NCI-H82 treated with DMSO at 0.1 percent for 48 hours (cell line): Measurements from ENCODE around the gene SEMA3B.
A peak's percentile ranks its signal among the peaks of the same experiment; 100 is the strongest.
"Not testable (repeated sequence)": the region's sequence is repeated elsewhere in the genome, so short reads cannot be mapped to it uniquely, and the experiment has no call there.

Source experiments
- DNase-seq: peaks from one replicate; lab custom pipeline; 2025; ENCODE audit not compliant: unreplicated experiment; lab: John Stamatoyannopoulos, UW

Gene SEMA3B

DNA sequence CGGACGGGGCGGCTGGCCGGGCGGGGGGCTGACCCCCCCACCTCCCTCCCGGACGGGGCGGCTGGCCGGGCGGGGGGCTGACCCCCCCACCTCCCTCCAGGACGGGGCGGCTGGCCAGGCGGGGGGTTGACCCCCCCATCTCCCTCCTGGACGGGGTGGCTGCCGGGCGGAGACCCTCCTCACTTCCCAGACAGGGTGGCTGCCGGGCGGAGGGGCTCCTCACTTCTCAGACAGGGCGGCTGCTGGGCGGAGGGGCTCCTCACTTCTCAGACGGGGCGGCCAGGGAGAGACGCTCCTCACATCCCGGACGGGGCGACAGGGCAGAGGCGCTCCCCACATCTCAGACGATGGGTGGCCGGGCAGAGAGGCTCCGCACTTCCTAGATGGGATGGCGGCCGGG lies 43.1 kb downstream of the SEMA3B start:
- not testable (repeated sequence) for DNase-seq

GRCh38 chr3:50314342-50314741 lies 45.4 kb downstream of the SEMA3B start:
- no peak for DNase-seq

DNA sequence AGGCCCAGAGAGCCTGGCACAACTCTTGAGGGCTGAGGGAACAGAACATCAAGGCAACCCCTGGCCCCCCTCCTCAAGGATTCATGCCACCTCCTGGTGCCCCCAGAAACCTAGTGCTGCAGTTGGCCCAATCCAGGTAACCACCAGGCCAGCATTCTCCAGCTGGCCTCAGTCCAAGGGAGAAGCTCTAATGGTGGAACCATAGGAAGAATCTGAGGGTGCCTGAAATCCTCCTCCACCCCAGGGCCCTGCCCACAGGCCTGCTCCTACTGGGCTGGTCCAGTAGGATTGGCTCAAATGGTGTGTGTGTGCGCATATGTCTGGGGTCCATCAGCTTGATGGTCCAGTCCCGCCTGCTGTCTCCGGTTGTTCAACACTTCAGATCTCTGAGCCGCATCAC lies 45.9 kb downstream of the SEMA3B start:
- DNase-seq: no peak

DNA sequence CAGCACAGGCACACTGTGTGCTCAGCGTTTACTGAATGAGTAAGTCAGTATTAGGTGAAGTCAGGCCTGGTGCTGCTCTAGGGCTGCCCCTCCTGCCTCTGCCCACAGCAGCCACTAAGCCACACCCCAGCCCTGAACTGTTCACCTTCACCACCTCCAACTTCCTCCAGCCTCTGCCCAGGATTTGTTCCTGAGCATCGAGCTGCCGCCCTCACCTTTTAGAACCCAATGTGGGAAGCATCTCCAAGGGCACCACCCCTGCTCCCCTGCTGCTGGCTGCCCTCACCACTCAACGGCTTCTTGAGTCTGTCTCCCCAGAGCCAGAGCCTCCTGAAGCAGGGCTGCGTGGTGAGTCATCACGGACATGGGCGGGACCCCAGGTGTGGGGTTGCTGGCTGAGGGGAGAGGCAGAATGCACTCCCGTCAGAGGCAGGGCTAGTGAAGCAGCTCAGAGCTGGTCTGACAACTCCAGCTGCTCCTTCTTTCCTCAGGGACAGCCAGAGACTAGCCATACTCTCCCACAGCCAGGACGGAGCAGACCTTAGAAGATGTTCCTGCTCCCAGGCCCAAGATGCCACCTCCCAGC lies 47.8 kb downstream of the SEMA3B start:
- no peak for DNase-seq

GRCh38 chr3:50317300-50317699 lies 48.4 kb downstream of the SEMA3B start:
- DNase-seq: no peak

DNA sequence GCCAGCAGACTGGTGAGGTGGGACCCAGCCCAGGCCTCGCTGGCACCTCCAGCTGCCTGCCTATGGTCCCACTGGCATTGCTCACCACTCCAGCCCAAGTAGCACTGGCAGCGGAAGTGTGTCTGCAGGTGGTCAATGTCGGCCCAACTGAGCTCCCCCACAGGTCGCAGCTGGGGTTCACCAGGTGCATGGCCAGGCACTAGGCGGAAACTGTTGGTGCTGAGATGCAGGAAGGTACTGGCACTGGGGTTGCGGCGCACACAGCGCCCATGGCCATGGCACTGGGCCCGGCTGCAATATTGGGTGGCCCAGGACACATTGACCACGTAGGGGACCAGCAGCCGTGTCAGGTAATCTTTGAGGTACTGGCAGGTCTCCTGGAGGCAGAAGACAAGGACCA lies 49.2 kb downstream of the SEMA3B start:
- DNase-seq: no peak

DNA sequence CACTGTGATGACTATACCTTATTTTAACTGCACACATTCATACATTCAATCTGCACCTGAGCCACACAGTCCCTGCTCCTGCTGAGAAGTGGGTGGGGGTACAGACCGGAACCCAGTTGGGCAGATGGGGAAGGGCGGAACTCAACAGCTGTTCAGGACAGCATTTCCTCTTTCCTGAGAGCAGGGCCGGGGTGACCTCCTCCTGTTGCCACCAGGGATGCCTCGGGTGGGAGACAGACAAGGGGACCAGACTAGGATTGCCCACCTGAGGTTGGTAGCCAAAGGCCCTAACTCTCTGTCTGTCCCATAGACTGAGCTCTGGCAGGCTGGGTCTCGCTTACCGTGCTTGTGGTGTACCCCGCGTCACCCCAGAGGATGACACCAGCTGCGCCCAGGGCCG lies 49.7 kb downstream of the SEMA3B start:
- DNase-seq: no peak

DNA sequence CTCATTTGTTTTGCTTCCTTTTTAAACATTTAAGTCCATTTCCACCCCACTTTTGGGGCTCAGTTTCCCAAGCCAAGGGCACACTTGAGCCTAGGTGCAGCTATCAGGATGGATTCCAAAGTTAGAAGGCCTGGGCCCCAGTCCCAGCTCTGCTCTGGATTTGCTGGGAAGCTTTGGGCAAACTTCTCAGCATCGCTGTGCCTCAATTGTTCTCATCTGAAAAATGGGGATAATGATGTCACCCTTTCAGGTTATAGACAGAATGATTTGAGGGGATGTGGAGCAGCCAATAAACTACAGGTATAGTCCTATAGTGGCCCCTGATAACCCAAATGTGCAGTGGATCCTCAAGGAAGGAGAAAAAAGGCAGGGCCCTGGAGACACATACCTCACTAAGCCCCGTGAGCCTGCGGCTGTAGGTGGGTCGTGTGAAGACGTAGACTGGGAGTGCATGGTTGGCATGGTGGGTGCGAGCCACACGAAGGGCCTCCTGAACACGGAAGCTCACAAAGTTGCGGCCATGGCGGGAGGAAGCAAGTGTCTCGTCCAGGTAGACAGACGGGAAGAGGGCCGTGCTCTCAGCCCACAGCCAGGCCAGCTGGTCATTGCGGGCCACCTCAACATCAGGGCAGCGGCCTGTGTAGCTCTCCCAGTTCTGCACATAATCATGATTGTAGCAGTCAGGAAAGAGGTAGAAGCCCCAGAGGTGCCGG lies 50.4 kb downstream of the SEMA3B start:
- no peak for DNase-seq

DNA sequence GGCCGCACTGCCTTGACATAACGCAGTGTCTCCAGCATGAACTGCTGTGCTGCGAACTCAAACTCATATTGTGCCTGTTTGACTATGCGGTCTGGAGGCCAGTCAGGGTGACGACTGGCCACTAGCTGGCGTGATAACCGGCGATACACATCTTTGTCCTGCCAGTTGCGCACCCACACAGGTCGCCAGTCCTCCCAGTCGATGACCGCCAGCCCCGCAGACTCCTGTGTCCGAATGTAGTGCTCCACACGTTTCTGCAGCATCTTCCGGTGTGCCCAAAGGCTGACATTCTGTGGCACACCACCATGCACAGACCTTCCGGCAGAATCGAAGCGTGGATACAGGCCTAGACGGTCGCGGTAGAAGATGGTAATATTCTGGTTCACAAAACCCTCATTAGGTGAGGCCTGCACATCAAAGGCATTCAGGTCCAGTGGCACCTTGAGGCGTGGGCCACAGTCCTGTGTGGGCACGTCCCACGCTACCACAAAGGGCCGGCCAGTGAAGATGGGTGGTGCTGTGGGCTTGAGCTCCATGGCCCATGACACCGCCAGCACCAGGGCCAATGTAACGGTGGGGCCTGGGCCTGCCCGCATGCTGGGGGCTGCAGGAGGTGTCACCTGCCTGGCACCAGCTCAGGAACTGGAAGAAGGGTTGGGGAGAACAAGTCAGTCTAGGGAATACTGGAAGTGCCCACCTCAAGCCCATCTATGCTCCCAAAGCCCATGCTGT lies 51.1 kb downstream of the SEMA3B start:
- no peak for DNase-seq

GRCh38 chr3:50320853-50321335 lies 51.9 kb downstream of the SEMA3B start:
- DNase-seq: no peak

DNA sequence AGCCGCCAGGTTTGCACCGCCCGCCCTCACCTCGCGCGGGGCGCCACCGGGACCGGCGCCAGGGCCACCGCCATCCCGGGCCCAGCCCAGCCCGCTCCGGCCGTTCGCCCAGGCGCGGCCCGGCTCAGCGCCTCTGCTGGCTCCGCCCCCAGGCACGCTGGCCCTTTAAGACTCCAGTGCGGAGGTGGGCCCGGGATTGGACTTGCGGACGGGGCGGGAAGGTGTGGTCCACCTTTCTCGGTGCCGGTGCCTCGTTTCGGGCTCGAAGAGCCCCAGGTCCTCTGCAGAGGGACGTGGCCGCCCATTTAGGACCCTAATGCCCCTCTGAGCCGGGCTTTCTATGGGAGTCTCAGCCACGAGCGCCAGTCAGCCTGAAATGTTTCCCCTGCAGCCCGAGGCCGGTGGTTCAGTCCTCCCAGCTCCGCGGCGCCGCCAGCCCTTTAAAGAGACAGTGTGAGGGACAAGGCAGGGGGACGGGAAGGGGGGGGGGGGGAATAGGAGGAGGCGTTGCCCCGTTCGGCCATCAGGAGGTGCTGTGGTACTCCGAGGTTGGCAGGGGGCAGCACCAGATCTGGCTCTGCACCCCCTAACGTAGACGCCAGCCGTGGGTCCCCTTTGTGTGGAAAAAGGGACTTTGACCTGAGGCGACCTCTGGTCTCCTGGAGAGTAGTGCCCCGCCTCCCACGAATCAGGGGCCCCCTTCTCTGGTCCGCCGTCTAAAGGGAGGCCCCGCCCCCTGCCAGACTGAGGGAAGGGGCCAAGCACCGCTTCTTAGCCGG lies 52.6 kb downstream of the SEMA3B start:
- DNase-seq: peak; percentile 67

DNA sequence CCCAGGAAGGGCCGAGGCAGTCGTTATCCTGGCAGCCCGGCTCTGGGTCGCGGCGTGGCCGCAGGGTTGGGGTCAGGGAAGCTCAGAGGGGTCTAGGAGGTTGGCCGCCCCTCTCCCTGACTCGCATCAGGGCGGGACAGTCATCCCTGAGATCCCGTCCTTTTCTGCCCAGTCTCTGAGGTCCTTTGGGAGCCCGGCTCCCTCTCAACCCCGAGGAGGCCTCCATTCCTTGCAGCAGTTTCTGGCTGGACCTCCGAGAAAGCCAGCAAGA lies 53.1 kb downstream of the SEMA3B start:
- no peak for DNase-seq

GRCh38 chr3:50322386-50323091 lies 53.6 kb downstream of the SEMA3B start, which contains the start of gene HYAL2:
Gene HYAL2, minus strand, starts transcription at chr3:50322745. Its CDS starts 2,256 bp downstream, at chr3:50320489.
- no peak for DNase-seq

DNA sequence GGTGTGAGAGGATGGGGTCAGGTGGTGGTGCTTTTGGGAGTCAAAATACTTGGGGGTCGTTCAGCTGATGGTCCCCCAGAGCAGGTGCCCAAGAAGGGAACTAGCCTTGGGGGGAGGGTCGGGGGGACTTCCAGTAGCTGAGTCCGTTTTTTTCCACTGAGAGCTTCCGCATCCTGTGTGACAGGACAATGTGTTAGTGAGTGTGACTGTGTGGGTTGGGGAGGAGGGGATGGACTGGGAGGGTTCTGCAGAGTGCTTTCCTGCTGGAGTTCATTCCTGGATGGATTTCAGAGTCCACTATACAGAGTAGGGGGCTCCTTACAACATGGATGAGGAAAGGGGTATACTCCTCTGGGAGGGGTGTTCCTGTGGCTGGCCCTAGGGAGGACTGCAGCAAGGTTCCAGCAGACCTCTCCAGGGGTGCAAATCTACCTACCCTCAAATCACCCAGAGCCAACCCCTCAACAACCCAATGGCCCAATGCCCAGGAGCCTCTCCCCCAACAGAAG lies 54.2 kb downstream of the SEMA3B start:
- DNase-seq: no peak

DNA sequence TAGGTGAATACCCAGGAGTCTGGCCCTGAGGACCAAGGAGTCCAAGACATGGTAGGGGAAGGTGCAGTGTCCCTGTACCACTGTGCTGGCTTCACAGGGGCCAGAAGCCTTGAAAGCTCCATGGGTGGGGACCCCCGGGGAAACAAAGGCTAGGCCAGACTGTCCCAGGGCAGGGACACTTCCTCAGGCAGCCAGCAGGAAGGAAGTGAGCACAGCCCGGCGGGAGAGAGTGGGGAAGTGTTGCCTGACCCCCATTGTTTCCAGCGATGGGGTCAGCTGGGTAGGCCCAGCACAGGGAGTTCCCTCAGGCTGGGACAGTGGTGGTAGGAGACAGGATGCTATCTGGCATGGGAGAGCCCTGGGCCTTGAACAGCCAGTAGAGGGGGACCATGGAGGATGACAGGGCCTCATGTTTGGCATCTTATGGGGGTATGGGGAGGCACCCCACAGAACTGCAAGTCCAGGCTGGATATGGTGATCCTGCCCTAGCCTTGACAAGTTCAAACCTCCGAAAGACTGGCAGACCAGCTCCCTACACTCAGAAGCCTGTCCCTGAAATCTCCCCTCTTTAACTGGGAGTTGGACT lies 54.8 kb downstream of the SEMA3B start:
- no peak for DNase-seq

DNA sequence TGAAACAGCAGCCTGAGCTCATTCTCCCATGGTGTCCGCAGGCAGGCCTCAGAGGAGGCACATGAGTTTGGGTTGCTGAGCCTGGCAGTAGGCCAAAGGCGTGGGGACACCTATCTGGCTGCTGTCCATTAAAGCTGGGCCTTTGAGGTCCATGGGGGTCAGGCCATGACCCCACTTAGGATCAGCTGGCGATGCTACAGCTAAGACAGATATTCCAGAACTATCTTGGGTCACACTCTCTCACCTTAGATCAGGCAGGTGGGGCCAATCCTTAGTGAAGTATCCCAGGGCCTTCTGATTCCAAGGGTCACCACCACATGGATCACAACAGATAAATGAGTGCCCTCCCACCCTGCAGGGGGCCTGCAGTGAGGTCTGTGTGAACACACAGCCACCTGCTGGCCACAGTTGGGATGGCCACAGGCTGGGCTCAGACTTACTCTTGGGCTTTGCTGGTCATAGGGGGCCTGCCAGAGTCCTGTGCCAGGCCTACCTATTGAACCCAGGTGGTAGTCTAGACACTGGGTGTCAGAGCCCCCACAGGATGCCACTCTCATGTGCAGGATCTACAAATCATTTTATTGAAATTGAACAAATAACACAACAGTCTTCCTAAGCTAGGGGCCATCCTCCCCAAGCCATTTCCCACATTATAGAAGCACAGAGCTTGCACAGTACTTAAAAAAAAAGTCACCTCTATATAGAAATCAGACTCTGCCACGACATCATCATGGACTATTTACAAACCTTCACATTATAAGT lies 55.6 kb downstream of the SEMA3B start:
- peak; percentile 13 for DNase-seq

- no peak for DNase-seq
Measured at GRCh38 chr3:50325113-50325480, 56.1 kb downstream of the SEMA3B start.

DNA sequence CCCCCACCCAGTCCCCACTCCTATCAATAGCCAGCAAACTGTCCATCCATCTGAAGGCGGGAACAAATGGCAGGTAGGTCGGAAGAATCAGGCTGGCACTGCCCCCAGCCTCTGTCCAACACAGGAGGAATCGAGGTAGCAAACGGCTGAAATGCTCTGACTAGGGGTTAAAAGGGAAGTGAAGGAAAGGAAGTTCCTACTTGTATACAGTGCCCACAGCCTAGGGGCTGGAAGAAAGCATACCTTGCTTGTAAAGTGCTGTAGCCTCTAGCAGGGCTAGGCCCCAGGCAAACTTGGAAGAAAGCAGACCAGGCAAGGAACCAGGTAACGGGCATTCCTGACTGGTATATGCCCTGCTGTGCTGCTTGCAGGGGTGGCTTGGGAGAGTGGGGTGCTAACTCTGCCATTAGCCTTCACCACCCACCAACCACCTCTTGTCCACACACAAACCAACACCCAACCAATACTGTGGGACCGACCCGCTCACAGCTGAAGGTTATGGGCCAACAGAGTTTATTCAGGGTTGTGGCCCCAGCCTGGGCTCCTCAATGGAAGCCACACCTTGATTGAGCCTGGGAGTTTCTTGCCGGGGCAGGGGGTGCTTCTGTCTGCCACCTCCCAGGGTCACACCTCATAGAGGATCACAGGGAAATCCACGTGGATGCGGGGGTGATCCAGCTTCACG lies 56.7 kb downstream of the SEMA3B start:
- no peak for DNase-seq

- no peak for DNase-seq
Measured at GRCh38 chr3:50326182-50326541, 57.2 kb downstream of the SEMA3B start.
